GM21717 (cell line): Measurements from ENCODE around the gene BTBD1.

ENCODE experiments used
- ATAC-seq: cut with Tn5 transposase; IDR thresholded peaks from one replicate; pipeline ENCODE4 v1.9.1; 2021; ENCODE audit warnings: mild to moderate bottlenecking, moderate library complexity; ENCODE audit not compliant: unreplicated experiment

The BTBD1 gene

DNA sequence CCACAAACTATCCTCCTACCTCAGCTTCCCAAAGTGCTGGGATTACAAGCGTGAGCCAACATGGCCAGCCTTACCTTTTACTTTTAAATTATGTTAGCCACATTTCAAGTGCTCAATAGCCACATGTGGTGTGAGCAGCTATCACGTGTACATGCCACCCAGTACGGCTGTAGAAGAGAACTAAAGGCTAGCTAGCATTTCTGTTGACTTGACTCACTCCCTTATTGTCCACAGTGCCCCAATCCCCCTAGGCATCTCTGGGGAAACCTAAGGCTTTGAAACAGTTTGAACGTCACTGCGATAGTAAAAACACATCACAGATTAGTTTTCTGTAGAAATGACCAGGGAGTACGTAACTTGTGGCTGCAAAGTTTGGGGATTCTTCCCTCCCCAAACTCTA is 67.6 kb downstream of the BTBD1 start:
- ATAC-seq = no peak

GRCh38 chr15:82995938-82996337 is 71.1 kb downstream of the BTBD1 start:
- no peak for ATAC-seq

DNA sequence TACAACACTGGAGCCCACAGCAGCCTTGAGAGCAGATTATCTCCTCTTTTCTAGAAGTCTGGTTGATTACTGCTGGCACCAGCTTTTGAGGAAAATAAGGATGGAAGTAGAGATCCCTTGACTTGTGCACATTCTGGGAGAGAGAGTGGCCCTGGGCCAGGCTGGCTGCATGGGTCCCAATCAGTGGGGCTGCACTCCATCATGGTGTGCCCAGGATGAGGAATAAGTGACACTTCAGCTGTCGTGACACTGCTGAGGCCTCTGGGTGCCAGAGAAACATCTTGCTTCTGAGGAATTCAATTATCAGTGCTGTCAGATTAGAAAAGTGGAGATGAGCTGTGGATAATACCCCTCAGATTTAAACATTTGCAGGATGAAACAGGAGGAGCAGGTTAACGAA is 72.0 kb downstream of the BTBD1 start:
- ATAC-seq = no peak

DNA sequence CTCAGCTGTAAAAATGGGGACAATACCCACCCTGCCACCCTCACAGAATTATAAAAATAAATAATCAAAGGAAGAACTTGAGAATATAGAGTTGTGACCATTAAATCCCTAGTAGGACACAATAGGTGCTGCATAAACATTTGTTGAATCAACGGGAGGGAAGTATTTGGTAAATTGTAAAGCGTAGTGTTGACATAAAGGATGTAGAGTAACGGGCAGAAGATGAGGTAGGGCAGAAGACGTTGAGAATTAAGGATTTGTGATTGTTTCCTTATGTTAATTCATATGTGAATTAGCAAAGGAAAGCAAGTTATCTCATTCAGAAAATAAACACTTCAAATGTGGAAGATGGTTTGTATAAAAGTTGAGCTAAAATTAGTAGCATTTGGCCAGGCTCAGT is 73.9 kb downstream of the BTBD1 start:
- no peak for ATAC-seq

DNA sequence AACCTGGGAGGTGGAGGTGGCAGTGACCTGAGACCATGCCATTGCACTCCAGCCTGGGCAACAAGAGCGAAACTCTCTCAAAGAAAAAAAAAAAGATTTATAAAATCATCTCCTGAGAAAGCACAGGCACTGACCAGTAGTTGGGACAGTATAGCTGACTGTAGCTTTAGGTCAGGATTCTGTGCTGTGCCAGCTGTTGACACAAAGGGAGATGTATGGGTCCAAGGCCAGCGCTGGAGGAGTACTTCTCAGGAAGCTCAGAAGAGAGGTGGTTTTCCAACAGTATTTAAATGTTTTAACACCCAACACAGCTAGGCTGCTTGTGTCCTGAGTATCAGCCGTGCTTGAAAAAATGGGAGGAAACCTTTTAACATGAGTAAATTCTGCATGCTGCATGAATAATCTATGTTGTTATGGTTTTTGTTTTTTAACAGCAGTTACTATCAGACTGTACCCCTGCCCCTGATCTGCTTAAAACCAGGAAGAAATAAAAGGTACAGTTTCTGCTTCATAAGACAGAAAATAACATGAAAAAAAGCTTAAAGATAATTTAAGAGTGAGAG is 74.5 kb downstream of the BTBD1 start:
- no peak for ATAC-seq

- ATAC-seq = peak; percentile 28
Measured at GRCh38 chr15:82986442-82986780, 80.6 kb downstream of the BTBD1 start.

DNA sequence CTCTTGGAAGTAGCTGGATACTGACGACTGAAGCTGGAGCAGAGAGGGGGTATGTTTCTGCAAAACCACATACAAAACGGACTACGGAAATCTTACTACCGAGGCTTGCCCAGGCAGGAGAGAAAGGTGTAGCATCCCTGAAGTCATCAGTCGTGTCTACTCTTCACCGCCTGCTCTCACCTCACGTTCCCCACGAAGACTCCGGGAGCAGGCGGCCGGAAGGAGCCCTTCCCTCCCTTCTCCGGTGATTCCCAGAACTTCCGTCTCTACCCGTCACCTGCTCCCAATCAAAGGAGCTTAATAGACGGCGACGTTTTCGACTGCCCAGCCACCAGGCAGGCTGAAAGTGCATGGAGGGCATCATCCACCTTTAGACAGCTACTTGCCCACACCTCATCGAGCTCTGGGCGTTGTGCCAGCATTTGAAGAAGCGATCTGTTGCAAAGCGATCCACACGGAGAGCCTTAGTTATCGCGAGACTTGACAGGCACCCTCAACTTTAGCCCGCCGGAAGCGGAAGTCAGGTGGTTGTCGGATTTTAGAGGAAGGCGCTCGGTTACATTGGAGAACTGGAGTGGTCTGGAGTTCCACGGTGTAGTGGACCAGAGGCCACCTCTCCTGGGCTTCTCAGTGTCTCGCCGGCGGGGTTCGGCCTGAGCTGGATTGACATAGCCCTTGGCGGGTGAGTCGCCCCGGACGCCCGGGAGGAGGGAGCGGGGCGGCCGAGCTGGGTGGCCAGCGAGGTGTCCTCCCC is 81.2 kb downstream of the BTBD1 start, which contains the start of gene RAMAC:
TSS of gene RAMAC (plus strand) at position 523 of the 754 bp plus-strand sequence. CDS start 2,809 bp downstream, outside the sequence.
- ATAC-seq = peak; percentile 96

- no peak for ATAC-seq
Measured at GRCh38 chr15:82980981-82981380, 86.1 kb downstream of the BTBD1 start.

GRCh38 chr15:82979726-82980125 is 87.3 kb downstream of the BTBD1 start:
- no peak for ATAC-seq

GRCh38 chr15:82978438-82978837 is 88.6 kb downstream of the BTBD1 start:
- no peak for ATAC-seq

DNA sequence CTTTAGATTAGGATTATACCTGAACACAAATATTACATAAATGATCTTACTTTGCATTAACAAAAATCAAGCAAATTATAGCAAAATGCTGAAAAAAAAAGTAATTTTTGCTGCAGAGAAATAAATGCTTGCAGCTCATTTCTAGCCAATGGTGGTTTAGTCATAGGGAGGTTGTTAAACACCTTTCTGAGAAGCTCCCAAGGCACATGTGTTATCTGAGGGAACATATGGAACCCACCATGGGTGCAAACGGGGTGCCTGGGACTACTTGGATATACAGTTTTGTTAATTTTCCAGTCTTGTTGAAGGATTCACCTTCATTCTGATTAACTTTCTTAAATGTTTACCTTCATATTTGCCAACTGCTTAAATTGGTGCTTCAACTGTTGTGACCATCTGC is 90.0 kb downstream of the BTBD1 start:
- no peak for ATAC-seq

DNA sequence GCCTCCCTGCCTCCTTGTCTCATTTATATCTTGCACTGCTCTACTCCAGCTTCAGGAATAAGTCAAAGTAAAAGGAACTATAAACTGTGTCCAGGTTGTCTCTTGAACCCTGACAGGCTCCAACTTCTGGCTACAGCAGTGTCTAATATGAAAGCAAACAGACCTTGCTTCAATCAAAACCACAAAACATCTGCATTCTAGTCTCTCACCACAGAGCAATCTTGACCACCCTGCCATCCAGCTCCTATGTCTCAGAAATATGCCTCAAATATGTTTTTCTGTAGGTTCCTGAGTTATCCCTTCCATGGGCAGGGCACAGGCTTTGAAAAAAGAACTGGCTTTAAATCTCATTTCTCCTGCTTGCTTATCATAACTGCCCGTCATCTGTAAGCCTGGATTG is 94.1 kb downstream of the BTBD1 start:
- no peak for ATAC-seq

GRCh38 chr15:82971218-82971984 is 95.7 kb downstream of the BTBD1 start:
- ATAC-seq = no peak

GRCh38 chr15:82970696-82971095 is 96.4 kb downstream of the BTBD1 start:
- ATAC-seq = no peak

DNA sequence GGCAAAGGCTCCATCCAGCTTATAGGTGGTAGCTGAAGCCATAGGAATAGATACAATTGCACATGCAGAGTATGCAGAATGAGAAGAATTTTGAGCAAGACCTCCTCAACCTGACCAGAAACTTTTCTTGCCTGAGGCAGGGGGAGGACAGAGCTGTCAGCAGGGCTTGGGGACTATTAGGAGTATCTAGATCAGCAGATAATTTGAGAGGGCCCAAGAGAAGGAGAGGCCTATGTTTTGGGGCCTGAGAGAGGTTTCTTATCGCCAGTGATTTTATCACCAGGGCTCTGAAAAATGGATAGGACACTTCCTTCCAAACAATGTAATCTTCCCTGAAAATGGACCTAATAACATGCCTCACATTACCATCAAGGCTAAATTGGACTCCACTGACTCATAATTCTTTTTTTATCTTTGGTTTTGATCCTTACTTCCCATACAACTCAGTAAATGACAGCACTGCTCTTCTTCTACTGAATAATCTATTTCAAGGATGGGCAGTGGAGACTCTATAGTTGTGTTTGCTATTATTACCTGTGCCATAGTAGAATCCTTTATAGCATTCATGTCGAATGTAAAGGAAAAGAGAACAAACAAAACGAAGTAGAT is 96.9 kb downstream of the BTBD1 start:
- ATAC-seq = no peak

GRCh38 chr15:82969353-82969752 is 97.7 kb downstream of the BTBD1 start:
- ATAC-seq = no peak

DNA sequence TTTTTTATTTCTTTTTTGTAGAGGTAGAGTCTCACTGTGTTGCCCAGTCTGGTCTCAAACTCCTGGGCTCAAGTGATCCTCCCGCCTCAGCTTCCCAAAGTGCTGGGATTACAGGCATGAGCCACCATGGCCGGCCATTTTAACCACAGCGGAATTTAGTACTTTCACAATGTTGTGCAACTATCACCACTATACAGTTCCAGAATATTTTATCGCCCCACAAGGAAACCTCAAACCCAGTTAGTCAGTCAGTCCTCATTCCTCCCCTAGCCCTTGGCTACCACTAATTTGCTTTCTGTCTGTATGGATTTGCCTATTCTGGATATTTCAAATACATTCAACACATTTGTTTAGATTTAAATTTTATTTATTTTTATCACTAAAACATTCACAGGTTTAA is 99.0 kb downstream of the BTBD1 start:
- ATAC-seq = no peak

GRCh38 chr15:82966671-82967071 is 100.4 kb downstream of the BTBD1 start:
- ATAC-seq = peak; percentile 83
